HG03432 (cell line): ENCODE data around the gene SPTLC3.

Experiments used
- ATAC-seq: cut with Tn5 transposase; IDR thresholded peaks from one replicate; pipeline ENCODE4 v1.9.1; 2021; ENCODE audit warnings: mild to moderate bottlenecking, moderate library complexity; ENCODE audit not compliant: unreplicated experiment

Gene SPTLC3

DNA sequence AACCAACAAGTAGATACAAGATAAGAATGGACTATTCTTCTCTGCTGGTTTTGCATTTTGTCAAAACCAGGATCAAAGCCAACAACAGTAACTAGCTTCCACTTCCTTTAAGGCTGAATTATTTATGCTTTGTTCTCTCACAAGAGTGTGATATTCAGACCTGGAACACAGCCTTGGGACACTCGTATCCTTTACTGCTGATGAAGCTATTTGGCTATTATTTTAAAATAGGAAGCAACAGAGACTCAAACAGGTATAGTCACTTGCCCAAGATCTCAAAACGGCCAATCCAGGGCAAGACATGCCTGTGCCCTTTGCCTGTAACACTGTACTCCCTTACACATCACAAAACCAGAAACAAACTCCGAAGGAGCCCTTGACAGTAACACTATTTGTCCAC lies 19.9 kb downstream of the SPTLC3 start:
- no peak for ATAC-seq

DNA sequence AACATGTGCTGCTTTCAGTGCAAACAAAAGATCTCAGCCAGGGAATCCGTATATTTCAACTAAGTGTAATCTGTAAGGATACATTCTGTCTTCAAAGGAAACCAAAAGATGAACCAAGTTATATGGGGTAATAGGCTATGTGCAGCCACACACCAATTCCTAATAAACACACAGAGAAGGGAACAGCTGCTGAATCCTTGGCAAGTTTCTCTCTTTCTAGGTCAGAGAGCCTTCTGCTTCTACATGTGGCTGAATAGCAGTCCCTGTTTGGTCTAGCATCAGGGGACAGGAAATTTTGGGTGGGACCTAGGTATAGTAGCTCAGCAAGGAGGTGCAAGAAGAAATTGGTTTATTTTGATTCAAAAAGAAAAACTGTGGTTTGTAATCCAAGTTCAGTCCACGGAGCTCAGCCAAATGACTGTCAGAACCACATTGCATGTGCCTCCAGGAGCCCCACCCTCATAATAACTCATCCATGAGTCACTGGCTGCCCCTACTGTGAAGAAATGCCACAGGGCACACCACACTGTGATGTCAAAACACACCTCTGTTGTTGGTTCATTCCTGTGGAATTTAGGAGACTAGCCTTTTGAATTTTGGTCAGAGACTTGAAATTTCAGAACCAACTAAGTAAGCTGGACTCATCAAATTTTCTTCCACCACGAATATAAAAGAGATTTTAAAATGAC lies 21.1 kb downstream of the SPTLC3 start:
- no peak for ATAC-seq

DNA sequence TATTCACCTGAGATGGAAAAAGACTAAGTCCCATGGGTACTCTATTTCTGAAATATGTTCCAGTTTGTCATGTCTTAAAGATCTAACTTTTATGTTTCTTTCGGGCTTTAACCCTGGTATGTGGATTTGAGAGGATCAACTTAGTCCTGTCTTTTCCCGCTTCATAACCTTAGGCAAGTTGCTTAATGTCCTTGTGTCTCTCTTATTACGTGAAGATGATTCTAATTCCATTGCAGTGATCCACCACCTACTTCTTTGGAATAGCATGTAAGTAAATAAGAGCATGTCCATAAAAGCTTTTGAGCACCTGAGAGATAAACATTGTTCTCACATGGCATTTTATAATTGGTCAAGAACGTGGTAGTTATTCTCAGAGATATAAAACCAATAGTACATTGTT lies 23.0 kb downstream of the SPTLC3 start:
- ATAC-seq: no peak

DNA sequence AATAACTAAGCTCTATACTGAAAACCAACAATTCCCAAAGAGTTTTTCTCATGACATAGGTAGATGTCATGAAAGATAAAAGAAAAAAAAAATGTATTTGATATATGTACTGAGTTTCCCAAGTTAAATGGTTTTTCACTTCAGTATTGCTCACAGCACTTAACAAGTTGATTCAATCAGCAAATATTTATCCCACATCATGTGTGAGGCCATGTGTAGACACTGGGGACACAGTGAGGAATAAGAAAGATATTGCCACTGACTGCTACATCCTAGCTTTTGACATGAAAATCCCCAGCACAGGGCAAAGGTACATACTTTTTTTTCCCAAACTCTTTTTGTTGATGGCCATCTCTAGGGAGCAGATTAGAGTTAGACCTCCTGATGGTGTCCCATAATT lies 25.3 kb downstream of the SPTLC3 start:
- ATAC-seq: no peak

- ATAC-seq: no peak
Observed at GRCh38 chr20:13034936-13035335, 26.2 kb downstream of the SPTLC3 start.

GRCh38 chr20:13035399-13036152 lies 26.8 kb downstream of the SPTLC3 start:
- ATAC-seq: no peak

DNA sequence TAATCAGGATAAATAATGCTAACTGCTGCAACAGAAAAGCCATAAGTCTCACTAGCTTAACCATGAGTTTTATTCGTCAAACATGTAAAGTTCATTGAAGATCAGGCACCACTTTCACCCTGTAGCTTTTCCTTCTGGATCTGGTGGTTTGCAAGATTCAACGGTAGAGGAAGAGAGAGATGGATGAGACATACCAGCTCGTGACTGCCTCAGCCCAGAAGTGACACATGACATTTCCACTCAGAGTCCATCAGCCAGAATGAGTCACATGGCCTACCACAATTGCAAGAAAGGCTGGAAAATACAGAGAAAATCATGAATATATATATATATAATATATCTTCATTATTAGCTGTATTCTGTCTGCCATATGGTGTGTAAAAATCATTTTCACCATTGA lies 29.0 kb downstream of the SPTLC3 start:
- ATAC-seq: no peak

GRCh38 chr20:13041574-13042457 lies 33.0 kb downstream of the SPTLC3 start:
- no peak for ATAC-seq

DNA sequence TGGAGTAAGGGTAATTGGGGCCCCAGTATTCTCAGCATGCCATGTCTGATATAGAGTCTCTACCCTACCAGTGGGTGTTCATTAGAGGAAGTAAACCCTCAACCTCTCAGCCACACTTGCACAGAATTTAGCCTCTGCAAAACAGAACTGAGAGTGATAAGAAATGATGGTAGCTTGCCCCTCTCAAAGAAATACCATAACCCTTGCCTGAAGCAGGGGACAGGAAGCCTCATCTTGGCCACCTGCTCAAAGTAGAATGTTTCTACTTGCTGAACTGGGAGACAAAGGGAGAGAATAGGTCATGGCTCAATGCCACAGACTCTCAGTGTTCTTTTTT lies 33.7 kb downstream of the SPTLC3 start:
- no peak for ATAC-seq

DNA sequence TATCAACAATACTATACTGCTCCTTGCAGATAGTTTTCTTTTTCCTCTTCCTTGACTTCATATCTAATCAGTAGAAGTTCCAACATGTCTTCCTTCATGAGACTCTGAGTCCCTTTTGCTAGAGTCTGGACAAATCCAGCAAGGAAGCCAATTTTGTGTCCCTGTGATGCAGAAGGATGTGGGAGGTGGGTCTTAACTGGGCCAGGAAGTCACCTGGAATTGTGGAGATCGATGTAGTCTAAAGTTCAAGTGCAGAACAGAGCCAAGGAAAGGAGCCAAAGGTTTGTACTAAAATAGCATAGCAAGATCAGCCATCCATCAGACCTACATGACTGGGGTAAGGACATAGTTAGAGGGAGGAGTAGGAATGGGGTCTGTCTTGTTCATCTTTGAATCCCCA lies 37.6 kb downstream of the SPTLC3 start:
- no peak for ATAC-seq

GRCh38 chr20:13054011-13054410 lies 45.2 kb downstream of the SPTLC3 start:
- ATAC-seq: no peak

DNA sequence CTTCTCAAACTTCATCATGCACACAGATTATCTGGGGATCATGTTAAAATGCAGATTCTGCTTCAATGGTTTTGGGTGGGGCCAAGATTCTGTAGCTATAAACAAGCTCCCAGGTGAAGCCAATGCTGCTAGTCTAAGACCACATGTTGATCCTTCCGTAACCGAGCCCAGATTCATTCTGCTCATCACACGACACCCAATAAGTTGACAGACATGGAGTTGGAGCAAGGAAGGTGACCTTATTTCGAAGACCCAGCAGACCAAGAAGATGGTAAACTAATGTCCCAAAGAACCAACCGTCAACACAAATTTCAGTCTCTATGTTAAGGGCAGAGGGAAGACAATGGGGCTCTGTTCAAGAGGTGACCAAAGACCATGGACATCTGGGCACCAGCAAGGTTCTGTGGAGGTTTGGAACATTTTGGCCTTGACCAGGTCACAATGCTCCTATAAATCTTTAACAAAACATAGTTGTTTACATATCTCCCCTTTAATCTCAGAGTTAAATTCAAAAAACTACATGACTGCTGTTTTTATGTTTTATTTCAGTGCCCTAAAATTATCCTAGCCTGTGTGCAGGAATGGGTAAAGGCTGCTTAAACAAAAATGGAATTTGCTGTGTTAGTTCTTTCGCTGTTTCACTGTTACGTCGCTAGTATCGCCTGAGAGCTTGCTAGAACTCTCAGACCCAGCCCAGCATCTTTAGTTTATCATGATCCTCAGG lies 50.1 kb downstream of the SPTLC3 start:
- no peak for ATAC-seq

DNA sequence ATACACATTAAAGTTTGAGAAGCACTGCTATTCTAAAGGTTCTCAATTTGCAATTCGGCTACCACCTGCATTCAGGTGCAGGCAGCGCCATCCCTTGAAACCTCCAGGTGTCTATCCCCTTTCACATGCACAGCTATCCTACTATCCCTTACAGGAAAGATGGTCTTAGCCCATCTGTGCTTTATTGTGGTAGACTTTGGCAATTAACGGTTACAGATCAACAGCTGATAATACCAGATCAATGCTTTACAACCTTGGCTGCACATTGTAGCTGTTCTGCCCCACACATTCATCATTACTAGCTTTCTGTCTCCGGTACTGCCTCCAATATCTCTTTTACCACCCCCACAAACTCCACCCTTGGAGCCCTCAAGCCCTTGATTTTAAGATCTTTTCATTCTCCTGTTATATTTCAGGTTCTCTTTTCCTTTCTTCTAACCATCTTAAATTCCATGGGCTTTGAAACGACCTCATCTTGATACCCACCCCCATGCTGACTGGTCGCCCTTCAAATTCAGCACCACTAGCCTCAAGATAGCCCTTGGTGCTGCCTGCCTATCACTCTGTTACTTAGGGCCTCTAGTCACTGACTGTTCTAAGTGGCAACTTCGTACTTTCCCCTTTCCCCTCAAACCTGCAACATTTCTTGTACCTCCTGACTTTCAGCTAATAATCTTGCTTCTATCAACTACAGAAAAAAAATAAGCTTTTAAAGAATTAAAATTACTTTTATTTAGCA lies 50.8 kb downstream of the SPTLC3 start:
- no peak for ATAC-seq

DNA sequence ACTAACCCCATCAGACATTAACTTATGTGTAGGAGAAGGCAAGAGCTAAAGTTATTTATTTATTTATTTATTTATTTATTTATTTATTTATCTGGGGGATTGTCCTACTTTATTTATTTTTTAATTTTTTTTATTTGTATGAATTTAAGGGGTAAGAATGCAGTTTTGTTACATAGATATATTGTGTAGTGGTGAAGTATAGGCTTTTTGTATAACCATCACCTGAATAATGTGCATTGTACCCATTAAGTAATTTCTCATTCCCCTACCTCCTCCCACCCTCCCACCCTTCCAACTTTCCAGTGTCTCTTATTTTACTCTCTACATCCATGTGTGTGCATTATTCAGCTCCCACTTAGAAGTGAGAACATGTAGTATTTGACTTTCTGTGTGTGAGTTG lies 51.6 kb downstream of the SPTLC3 start:
- ATAC-seq: no peak

- no peak for ATAC-seq
Observed at GRCh38 chr20:13061381-13061780, 52.6 kb downstream of the SPTLC3 start.

DNA sequence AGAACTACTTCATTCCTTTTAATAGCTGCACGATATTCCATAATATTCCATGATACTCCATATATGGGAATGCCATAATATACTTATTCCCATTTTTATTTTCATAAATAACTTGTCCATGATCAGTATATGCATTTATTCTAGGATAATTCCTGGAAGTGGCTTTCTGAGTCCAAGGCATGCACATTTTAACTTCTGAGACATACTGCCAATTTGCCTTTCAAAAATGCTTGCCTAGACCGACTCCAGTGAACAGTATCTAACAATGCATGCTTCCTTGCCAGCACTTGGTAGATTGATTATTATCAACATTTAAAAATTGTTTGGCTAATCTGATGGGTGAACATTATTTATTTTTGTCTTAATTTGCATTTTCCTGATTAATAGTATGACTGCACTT lies 54.0 kb downstream of the SPTLC3 start:
- ATAC-seq: no peak

- ATAC-seq: no peak
Observed at GRCh38 chr20:13068336-13068735, 59.6 kb downstream of the SPTLC3 start.

DNA sequence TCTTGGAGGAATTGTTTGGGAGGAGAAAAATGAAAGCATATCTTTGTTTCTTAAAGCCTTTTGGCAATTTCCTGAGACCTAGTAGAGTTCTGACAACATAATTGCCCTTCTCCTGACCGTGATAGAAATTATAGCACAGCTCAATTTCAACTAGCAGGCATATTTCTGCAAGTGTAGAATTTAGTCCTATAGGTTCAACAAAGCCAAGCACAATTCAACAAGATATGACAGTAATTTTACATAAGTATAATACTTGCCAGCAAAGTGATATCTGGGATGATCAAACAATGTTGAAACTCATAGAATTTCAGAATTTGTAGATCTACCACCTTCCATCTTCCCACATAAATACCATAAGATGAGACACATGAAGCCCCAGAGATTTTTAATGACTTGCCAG lies 73.1 kb downstream of the SPTLC3 start:
- ATAC-seq: no peak

GRCh38 chr20:13082378-13082777 lies 73.6 kb downstream of the SPTLC3 start:
- no peak for ATAC-seq

- no peak for ATAC-seq
Observed at GRCh38 chr20:13085275-13085674, 76.5 kb downstream of the SPTLC3 start.
